ENCODE results near the gene THAP8.
A peak's percentile ranks its signal among the peaks of the same experiment; 100 is the strongest.

Gene THAP8

GRCh38 chr19:36001605-36002004, 52.5 kb downstream of the THAP8 start:
- H3F3A ChIP-seq (ENCODE audit: control insufficient read depth, insufficient read depth), result 0 out of 2 replicates have a peak, but pooled peaks cover 5% of the 10 kb centered on the region
- no peaks in the 10 kb centered on the region for H3K9me2 ChIP-seq (replicated peaks; ENCODE audit: control insufficient read depth, low read length)
- no peak for TF ChIP-seq EZH2phosphoT487 (IDR thresholded peaks at IDR 0.05; ENCODE audit: borderline replicate concordance, low read length)
- TF ChIP-seq, protein P1, sequence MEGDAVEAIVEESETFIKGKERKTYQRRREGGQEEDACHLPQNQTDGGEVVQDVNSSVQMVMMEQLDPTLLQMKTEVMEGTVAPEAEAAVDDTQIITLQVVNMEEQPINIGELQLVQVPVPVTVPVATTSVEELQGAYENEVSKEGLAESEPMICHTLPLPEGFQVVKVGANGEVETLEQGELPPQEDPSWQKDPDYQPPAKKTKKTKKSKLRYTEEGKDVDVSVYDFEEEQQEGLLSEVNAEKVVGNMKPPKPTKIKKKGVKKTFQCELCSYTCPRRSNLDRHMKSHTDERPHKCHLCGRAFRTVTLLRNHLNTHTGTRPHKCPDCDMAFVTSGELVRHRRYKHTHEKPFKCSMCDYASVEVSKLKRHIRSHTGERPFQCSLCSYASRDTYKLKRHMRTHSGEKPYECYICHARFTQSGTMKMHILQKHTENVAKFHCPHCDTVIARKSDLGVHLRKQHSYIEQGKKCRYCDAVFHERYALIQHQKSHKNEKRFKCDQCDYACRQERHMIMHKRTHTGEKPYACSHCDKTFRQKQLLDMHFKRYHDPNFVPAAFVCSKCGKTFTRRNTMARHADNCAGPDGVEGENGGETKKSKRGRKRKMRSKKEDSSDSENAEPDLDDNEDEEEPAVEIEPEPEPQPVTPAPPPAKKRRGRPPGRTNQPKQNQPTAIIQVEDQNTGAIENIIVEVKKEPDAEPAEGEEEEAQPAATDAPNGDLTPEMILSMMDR (IDR thresholded peaks at IDR 0.05; ENCODE audit: low read depth, low read length, poor library complexity, severe bottlenecking), result no peak
- no peaks in the 10 kb centered on the region for H3K9me3 ChIP-seq (ENCODE audit: control insufficient read depth, insufficient read depth, low read length)
- peaks cover 11% of the 10 kb centered on the region for H3K36me3 ChIP-seq (ENCODE audit: control insufficient read depth, low read length)
- no peak overlapping the region for H3K4me2 ChIP-seq (ENCODE audit: low read length)
- H3K4me1 ChIP-seq (ENCODE audit: control insufficient read depth, low read length), result peaks cover 4% of the 10 kb centered on the region
- peaks cover 34% of the 10 kb centered on the region for H3K79me2 ChIP-seq (ENCODE audit: control insufficient read depth, low read length)
- no peaks in the 10 kb centered on the region for H3K27me3 ChIP-seq (ENCODE audit: control insufficient read depth, low read length)
- no peak overlapping the region for H3K27ac ChIP-seq (ENCODE audit: low read depth, low read length)
- H3K4me3 ChIP-seq (ENCODE audit: low read length), result no peak overlapping the region
- 0 out of 2 replicates have a peak, but pooled peaks cover 3% of the 10 kb centered on the region for H4K20me1 ChIP-seq (ENCODE audit: control insufficient read depth, insufficient read depth, low read depth, low read length)

GRCh38 chr19:35996777-35997176, 57.3 kb downstream of the THAP8 start:
- Histone ChIP-seq H3K9me3 (ENCODE audit: control insufficient read depth, insufficient read depth, low read length) (no peaks in the 10 kb centered on the region), H3F3A (ENCODE audit: control insufficient read depth, insufficient read depth) (0 out of 2 replicates have a peak, but pooled peaks cover 7% of the 10 kb centered on the region), H3K79me2 (ENCODE audit: control insufficient read depth, low read length) (peaks cover 49% of the 10 kb centered on the region), H3K4me1 (ENCODE audit: control insufficient read depth, low read length) (peaks cover 17% of the 10 kb centered on the region), H3K4me2 (ENCODE audit: low read length) (peak overlapping the region; percentile 86), H3K27me3 (ENCODE audit: control insufficient read depth, low read length) (no peaks in the 10 kb centered on the region), H3K36me3 (ENCODE audit: control insufficient read depth, low read length) (peaks cover 15% of the 10 kb centered on the region), H3K9me2 (replicated peaks; ENCODE audit: control insufficient read depth, low read length) (no peaks in the 10 kb centered on the region), H3K4me3 (ENCODE audit: low read length) (peak overlapping the region; percentile 76), H3K27ac (ENCODE audit: low read depth, low read length) (no peak overlapping the region), H4K20me1 (ENCODE audit: control insufficient read depth, insufficient read depth, low read depth, low read length) (0 out of 2 replicates have a peak, but pooled peaks cover 4% of the 10 kb centered on the region)
- TF ChIP-seq EZH2phosphoT487 (IDR thresholded peaks at IDR 0.05; ENCODE audit: borderline replicate concordance, low read length), result no peak
- TF ChIP-seq, protein P1 (IDR thresholded peaks at IDR 0.05; ENCODE audit: low read depth, low read length, poor library complexity, severe bottlenecking), result no peak

DNA sequence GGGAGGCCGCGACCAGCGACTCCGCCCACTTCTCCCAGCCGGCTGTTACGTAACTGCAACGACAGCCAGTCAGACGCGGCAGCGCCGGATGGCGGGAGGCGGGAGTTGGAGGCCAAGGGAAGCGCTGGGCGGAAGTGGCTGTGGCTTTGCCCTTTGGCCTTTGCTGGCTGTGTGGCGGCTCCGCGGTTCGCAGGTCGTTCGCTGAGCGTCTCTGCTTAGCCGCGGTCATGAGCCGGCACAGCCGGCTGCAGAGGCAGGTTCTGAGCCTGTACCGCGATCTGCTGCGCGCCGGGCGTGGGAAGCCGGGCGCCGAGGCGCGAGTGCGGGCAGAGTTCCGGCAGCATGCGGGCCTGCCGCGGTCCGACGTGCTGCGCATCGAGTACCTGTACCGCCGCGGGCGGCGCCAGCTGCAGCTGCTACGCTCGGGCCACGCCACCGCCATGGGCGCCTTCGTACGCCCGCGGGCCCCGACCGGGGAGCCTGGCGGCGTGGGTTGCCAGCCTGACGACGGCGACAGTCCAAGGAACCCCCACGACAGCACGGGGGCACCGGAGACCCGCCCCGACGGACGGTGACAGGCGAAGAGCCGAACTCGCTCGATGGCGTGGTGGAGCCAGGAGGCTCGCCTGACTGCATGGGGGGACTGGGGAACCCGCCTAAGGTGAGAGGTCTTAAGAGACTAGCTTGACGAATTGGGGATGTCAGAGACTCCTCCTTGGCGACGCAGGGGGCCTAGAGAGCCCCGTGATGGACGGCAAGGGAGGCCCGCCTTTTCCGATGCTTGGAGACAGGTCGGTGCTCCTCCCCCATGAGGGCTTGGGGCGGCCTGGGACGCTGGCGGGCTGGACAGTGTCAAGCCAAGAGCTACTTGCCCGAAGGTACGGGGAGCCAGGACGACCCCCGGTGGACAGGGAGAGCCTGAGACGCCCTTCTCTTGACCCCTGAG, 58.8 kb downstream of the THAP8 start, which contains the start of gene SDHAF1:
TSS of gene SDHAF1 (plus strand) at position 141 of the 946 bp plus-strand sequence. CDS start at position 228, 87 bp downstream.
- Histone ChIP-seq H3K9me2 (replicated peaks; ENCODE audit: control insufficient read depth, low read length) (no peaks in the 10 kb centered on the region), H3K36me3 (ENCODE audit: control insufficient read depth, low read length) (peaks cover 15% of the 10 kb centered on the region), H3K4me2 (ENCODE audit: low read length) (peak within 1 kb of the TSS; percentile 86), H3K9me3 (ENCODE audit: control insufficient read depth, insufficient read depth, low read length) (no peaks in the 10 kb centered on the region), H3K4me3 (ENCODE audit: low read length) (peak within 1 kb of the TSS; percentile 76), H3K79me2 (ENCODE audit: control insufficient read depth, low read length) (peaks cover 44% of the 10 kb centered on the region), H3K4me1 (ENCODE audit: control insufficient read depth, low read length) (peaks cover 17% of the 10 kb centered on the region), H4K20me1 (ENCODE audit: control insufficient read depth, insufficient read depth, low read depth, low read length) (0 out of 2 replicates have a peak, but pooled peaks cover 4% of the 10 kb centered on the region), H3K27ac (ENCODE audit: low read depth, low read length) (peak within 1 kb of the TSS; percentile 43), H3K27me3 (ENCODE audit: control insufficient read depth, low read length) (no peaks in the 10 kb centered on the region), H3F3A (ENCODE audit: control insufficient read depth, insufficient read depth) (0 out of 2 replicates have a peak, but pooled peaks cover 7% of the 10 kb centered on the region)
- TF ChIP-seq EZH2phosphoT487 (IDR thresholded peaks at IDR 0.05; ENCODE audit: borderline replicate concordance, low read length), result no peak
- TF ChIP-seq, protein P1 (IDR thresholded peaks at IDR 0.05; ENCODE audit: low read depth, low read length, poor library complexity, severe bottlenecking), result peak; percentile 18
